GM12892 (cell line): Measurements from ENCODE around the gene TF.

Experiments
- POLR2A ChIP-seq: IDR thresholded peaks from 2 replicates; pipeline ENCODE4 v1.6.1; 2011; ENCODE audit warnings: low read depth, low read length, control low read depth
- POLR2AphosphoS5 ChIP-seq: IDR thresholded peaks from 2 replicates; pipeline ENCODE4 v1.6.1; 2011; ENCODE audit warnings: low read depth, low read length, control low read depth
- TAF1 ChIP-seq: IDR thresholded peaks from 2 replicates; pipeline ENCODE4 v1.6.1; 2011; ENCODE audit warnings: low read depth, mild to moderate bottlenecking, control low read depth, low read length, borderline replicate concordance

GRCh38 chr3:133797396-133798105 is 51.4 kb downstream of the TF start:
- TF ChIP-seq POLR2A (no peak), POLR2AphosphoS5 (no peak), TAF1 (no peak)
